Testis (tissue), 3 donors: Measurements from ENCODE around the gene RGS9. TPM values are rescaled to one million over a fixed set of nuclear protein-coding genes. Genes with fewer than 3 reads are reported as not detected.

Experiments
- DNase-seq: peaks from one replicate; pipeline ENCODE4 v3.0.0-alpha.2; 2019
- H3K27ac ChIP-seq, 2 donors: fragments of 200-600 bp; sonication (generic); one replicate each; pipeline ENCODE4 v1.5.1; 2019
- H3K27me3 ChIP-seq: fragments of 200-600 bp; sonication (generic); one replicate; pipeline ENCODE4 v1.5.1; 2019
- H3K36me3 ChIP-seq: fragments of 200-600 bp; sonication (generic); one replicate; pipeline ENCODE4 v1.5.1; 2017; ENCODE audit warnings: low read depth; ENCODE audit errors: missing control alignments
- H3K4me1 ChIP-seq: fragments of 200-600 bp; sonication (generic); one replicate; pipeline ENCODE4 v1.5.1; 2019
- H3K4me3 ChIP-seq, 2 donors: fragments of 200-600 bp; sonication (generic); one replicate each; pipeline ENCODE4 v1.5.1; 2017 to 2019
- H3K9me3 ChIP-seq: fragments of 200-600 bp; sonication (generic); one replicate; pipeline ENCODE4 v1.5.1; 2017
- POLR2A ChIP-seq: fragments of 450-650 bp; IDR thresholded peaks from one replicate; pipeline ENCODE4 v1.6.1; 2017; ENCODE audit warnings: antibody characterized with exemption, mild to moderate bottlenecking, moderate library complexity
- WGBS, 2 donors: methylation state at CpG; one replicate each; pipeline ENCODE4 v1.1.5; 2018; 5-methylcytosine and 5-hydroxymethylcytosine counted together
- intact Hi-C: fragments of 100-400 bp; cut with DNase I; formaldehyde crosslinking; loops from one replicate; pipeline ENCODE4 v1.15.1; 2023; ENCODE audit warnings: low total_unique reads
- polyA plus RNA-seq: library from polyadenylated mRNA; stranded (reverse); fragments of 350-450 nt; fragmentation: Illumina TruSeq; extraction: RNeasy Lipid Tissue Mini Kit (QIAGEN cat#74804); gene quantifications from one replicate; pipeline ENCODE4 v1.2.3, GENCODE V29; 2014; ENCODE audit warnings: low read depth, low replicate concordance; ENCODE audit not compliant: insufficient read depth
- total RNA-seq, 2 donors: library from RNA; depleted of rRNA; stranded (reverse); fragments of >200 nt; gene quantifications; one replicate each; pipeline ENCODE4 v1.2.3, GENCODE V29; 2016
- TF ChIP-seq, protein P1 (sequence below), 3 experiments: fragments of 450-650 bp in 2 of 3; fragments of 200-600 bp in 1 of 3; sonication (generic) in 1 of 3; IDR thresholded peaks; one replicate each; pipeline ENCODE4 v1.5.1; 2016 to 2019; ENCODE audit warnings: antibody characterized with exemption in 3 of 3, mild to moderate bottlenecking in 2 of 3, moderate library complexity in 1 of 3

Gene RGS9
- total and polyA plus RNA-seq, 3 donors from 2014 or later = 4.6 to 7.9 (median 5.7) TPM

DNA sequence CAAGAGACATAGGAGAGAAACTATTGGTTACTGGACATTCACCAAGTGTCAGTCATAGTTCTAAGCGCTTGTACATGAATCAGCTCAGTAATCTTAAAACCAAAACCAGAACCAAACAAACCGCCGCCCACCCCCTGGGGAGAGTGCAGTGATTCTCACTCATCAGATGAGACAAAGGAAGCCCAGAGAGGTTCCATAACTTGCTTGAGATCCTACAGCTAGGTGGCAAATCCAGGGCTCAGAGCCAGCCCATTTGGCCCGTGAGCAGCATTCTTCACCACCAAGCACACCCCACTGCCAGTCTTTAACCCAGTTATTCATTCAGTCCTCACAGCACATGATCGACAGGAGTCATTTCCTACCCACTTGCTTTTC lies 37.2 kb upstream of the RGS9 start:
- intact Hi-C loops = no loop called here
- H3K4me1 ChIP-seq = peaks cover 9% of the 10 kb centered on the region

DNA sequence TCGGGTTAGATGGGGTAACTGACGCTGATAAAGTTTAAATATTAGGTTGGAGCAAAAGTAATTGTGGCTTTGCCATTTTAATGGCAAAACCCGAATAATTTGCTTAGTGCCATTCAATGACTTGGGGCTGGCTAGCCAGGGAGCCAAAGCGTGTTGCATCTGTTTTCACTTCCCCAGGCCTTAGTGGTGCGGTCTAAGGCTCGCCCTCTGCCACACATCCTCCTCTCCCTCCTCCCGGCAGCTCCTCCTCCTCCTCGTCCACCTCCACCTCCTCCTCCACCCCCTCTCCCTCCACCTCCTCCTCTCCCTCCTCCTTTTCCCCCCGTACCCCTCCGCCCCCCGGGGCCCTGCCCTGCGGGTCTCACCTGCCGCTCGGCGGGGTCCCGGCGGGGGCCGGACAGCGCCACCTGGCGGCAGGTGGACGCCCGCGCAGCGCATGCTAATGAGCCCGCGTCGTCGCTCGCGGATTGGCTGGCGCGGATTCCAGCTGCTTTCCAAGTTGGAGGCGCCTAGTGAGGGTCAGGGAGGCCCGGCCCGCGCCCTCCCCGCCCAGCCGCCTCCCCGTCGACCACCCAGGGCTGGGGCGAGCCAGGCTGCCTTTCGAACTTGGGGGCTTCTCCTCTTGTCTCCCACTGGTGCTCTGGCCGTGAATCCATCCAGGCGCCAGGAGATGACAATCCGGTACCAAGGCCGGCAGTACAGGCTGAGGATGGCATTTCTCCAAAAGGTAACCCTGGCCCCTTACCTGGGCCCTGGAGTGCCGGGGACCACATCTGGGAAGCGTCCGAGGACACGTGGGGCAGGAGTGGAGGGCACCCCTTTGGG lies 36.6 kb upstream of the RGS9 start:
- H3K27ac ChIP-seq = peak overlapping the region; percentile 37 to 58
- H3K36me3 ChIP-seq = no peaks in the 10 kb centered on the region
- no peaks in the 10 kb centered on the region for H3K27me3 ChIP-seq
- H3K9me3 ChIP-seq = no peaks in the 10 kb centered on the region
- 2 to 6% methylated on average over 20 to 50 of the region's 50 CpGs for WGBS, 2 donors
- intact Hi-C loops = no loop called here
- TF ChIP-seq, protein P1, sequence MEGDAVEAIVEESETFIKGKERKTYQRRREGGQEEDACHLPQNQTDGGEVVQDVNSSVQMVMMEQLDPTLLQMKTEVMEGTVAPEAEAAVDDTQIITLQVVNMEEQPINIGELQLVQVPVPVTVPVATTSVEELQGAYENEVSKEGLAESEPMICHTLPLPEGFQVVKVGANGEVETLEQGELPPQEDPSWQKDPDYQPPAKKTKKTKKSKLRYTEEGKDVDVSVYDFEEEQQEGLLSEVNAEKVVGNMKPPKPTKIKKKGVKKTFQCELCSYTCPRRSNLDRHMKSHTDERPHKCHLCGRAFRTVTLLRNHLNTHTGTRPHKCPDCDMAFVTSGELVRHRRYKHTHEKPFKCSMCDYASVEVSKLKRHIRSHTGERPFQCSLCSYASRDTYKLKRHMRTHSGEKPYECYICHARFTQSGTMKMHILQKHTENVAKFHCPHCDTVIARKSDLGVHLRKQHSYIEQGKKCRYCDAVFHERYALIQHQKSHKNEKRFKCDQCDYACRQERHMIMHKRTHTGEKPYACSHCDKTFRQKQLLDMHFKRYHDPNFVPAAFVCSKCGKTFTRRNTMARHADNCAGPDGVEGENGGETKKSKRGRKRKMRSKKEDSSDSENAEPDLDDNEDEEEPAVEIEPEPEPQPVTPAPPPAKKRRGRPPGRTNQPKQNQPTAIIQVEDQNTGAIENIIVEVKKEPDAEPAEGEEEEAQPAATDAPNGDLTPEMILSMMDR (IDR thresholded peaks at IDR 0.05) = peak; percentile 96 to 99 (median 98)
- TF ChIP-seq POLR2A = no peak
- peaks cover 13% of the 10 kb centered on the region for H3K4me1 ChIP-seq
- peak; percentile 94 for DNase-seq
- peak overlapping the region; percentile 55 to 69 for H3K4me3 ChIP-seq

More for the DNA sequence above, 37.2 kb upstream of the RGS9 start:
- H3K9me3 ChIP-seq = no peaks in the 10 kb centered on the region
- H3K27ac ChIP-seq = peak overlapping the region; percentile 37 to 58
- peak overlapping the region; percentile 55 to 69 for H3K4me3 ChIP-seq
- TF ChIP-seq, protein P1 (IDR thresholded peaks at IDR 0.05) = no peak
- no peak for TF ChIP-seq POLR2A
- H3K36me3 ChIP-seq = no peaks in the 10 kb centered on the region
- WGBS, 2 donors = 44 to 49% methylated on average over 5 of the region's 5 CpGs
- H3K27me3 ChIP-seq = no peaks in the 10 kb centered on the region
- peak; percentile 22 for DNase-seq

DNA sequence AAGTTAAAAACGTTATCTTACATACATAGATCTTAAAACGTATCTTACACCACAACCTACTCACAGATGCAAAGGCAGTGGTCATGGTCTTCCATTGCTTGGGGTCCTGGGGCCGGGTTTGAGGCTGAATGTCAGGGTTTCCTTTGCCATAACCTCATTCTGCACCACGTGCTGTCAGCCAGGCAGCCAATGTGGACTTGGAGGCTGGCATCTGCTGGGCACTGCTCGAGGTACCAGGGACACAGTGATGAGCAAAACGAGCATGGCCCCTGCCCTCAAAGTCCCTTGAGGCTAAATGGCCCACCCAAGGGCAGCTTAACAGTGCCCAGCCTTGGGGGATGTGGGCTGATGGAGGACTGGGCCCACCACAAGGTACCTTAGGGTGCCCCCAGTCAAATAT lies 35.8 kb upstream of the RGS9 start:
- peaks cover 21% of the 10 kb centered on the region for H3K4me1 ChIP-seq
- no peak for DNase-seq
- TF ChIP-seq POLR2A = no peak
- TF ChIP-seq, protein P1 (IDR thresholded peaks at IDR 0.05) = no peak
- H3K4me3 ChIP-seq = peak overlapping the region in 1 of 2 donors; percentile 69
- H3K27ac ChIP-seq = peak overlapping the region; percentile 37 to 58
- WGBS, 2 donors = 30 to 42% methylated on average over 6 of the region's 6 CpGs
- intact Hi-C loops = no loop called here
- H3K27me3 ChIP-seq = no peaks in the 10 kb centered on the region
- no peaks in the 10 kb centered on the region for H3K9me3 ChIP-seq
- H3K36me3 ChIP-seq = no peaks in the 10 kb centered on the region

DNA sequence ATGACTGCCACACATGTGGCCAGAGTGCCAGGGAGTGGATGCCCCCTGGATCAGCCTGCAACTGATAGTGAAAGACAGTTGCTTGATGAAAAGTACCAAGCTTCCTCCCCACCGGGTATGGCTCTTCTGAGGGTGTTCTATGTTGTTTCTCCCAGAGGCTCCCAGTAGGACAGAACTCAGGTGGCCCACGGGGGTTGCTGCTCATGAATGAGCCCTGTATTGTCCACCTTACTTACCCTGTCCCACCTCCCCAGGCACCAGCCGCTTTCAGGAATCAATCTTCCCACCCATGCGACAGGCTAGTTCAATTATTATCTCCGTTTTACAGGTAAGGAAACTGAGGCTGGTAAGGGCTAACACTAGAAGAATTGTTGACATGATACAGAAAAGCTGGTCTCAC lies 34.9 kb upstream of the RGS9 start:
- 72 to 93% methylated on average over 5 of the region's 5 CpGs for WGBS, 2 donors
- intact Hi-C loops = no loop called here
- TF ChIP-seq, protein P1 (IDR thresholded peaks at IDR 0.05) = no peak
- TF ChIP-seq POLR2A = no peak
- H3K27ac ChIP-seq = no peak overlapping the region
- H3K27me3 ChIP-seq = no peaks in the 10 kb centered on the region
- DNase-seq = no peak
- peaks cover 26% of the 10 kb centered on the region for H3K4me1 ChIP-seq
- no peak overlapping the region for H3K4me3 ChIP-seq
- H3K36me3 ChIP-seq = no peaks in the 10 kb centered on the region
- H3K9me3 ChIP-seq = no peaks in the 10 kb centered on the region

DNA sequence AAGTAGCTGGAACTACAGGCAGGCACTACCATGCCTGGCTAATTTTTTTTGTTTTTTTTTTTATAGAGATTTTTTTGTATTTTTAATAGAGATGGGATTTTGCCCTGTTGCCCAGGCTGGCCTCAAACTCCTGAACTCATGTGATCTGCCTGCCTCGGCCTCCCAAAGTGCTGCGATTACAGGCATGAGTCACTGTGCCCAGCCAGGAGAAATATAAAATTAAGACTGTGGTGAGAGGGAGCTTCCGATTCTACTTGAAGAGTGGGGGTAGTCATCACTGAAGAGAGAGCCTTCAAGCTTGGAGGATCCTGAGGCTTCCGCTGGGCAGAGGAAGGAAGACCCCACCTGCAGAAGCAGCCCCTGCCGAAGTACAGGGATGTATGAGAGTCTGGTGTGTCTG lies 34.4 kb upstream of the RGS9 start:
- WGBS, 2 donors = 71 to 75% methylated on average over 5 of the region's 5 CpGs
- intact Hi-C loops = no loop called here
- DNase-seq = no peak

More for the DNA sequence above, 34.4 kb upstream of the RGS9 start:
- no peak overlapping the region for H3K27ac ChIP-seq
- H3K9me3 ChIP-seq = no peaks in the 10 kb centered on the region
- TF ChIP-seq POLR2A = no peak
- TF ChIP-seq, protein P1 (IDR thresholded peaks at IDR 0.05) = no peak
- no peaks in the 10 kb centered on the region for H3K27me3 ChIP-seq
- no peaks in the 10 kb centered on the region for H3K36me3 ChIP-seq
- peaks cover 31% of the 10 kb centered on the region for H3K4me1 ChIP-seq
- H3K4me3 ChIP-seq = no peak overlapping the region
